ENCODE data around the gene NLGN4Y.

GRCh38 chrY:14524272-14525231, at the start of gene NLGN4Y:
- TF ChIP-seq, protein P1, sequence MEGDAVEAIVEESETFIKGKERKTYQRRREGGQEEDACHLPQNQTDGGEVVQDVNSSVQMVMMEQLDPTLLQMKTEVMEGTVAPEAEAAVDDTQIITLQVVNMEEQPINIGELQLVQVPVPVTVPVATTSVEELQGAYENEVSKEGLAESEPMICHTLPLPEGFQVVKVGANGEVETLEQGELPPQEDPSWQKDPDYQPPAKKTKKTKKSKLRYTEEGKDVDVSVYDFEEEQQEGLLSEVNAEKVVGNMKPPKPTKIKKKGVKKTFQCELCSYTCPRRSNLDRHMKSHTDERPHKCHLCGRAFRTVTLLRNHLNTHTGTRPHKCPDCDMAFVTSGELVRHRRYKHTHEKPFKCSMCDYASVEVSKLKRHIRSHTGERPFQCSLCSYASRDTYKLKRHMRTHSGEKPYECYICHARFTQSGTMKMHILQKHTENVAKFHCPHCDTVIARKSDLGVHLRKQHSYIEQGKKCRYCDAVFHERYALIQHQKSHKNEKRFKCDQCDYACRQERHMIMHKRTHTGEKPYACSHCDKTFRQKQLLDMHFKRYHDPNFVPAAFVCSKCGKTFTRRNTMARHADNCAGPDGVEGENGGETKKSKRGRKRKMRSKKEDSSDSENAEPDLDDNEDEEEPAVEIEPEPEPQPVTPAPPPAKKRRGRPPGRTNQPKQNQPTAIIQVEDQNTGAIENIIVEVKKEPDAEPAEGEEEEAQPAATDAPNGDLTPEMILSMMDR (IDR thresholded peaks at IDR 0.05): no peak
- TF ChIP-seq POLR2A (IDR thresholded peaks at IDR 0.05): no peak
